AG10803 (cell line): ENCODE data around the gene TNFRSF19.
"Not testable (repeated sequence)": the region's sequence is repeated elsewhere in the genome, so short reads cannot be mapped to it uniquely, and the experiment has no call there.

Experiments used
- DNase-seq: peaks from one replicate; pipeline ENCODE4 v3.0.0; 2010; ENCODE audit warnings: low read depth
- H3K4me3 ChIP-seq: 2 replicates; pipeline ENCODE4 v1.5.1; 2011; ENCODE audit warnings: mild to moderate bottlenecking, low read length, control low read depth
- CTCF ChIP-seq: conservative IDR thresholded peaks from 2 replicates; pipeline ENCODE4 v1.5.1; 2011; ENCODE audit warnings: mild to moderate bottlenecking, low read length, control low read depth, inconsistent platforms

TNFRSF19 gene

GRCh38 chr13:23673867-23674605, 103.8 kb downstream of the TNFRSF19 start:
- H3K4me3 ChIP-seq: no peak overlapping the region
- peak; percentile 25 for DNase-seq
- no peak for TF ChIP-seq CTCF

DNA sequence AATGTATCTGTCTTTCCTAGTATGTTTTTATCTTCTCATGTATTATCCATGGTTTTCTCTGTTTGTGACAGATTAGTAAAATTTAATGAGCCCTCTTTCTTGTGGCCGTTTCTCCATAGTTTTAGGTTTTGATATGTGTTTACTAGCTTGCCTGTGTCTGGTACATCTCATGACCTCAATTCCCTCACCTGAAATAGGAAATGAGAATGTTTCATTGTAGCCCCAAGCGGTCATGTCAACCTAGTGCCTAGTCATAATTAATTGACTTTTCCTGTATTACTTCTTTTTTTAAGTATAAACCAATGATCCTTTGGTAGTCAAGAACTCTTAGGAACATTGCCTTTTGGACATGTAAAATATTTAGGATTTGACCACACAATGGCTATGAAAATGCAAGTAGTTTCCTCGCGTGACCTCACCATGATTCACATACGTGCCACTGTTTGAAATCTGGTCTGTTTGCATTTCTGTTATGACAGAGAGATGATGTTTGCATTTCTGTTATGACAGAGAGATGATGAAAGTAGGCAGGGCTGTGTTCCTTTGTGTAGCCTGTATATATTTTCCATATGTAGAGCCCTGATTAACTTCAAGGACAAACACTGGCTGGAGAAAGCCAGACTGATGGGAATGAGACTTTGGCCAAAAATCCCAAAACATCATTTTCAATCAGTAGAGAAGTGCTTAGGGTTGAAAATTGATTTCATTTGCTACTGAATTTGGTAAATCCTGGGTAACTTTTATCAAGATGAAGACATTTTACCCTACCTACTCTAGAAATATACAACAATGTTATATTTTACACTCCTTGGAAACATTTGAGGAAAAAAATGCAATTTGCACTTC, 104.8 kb downstream of the TNFRSF19 start:
- no peak for TF ChIP-seq CTCF
- H3K4me3 ChIP-seq: no peak overlapping the region
- peak; percentile 71 for DNase-seq

DNA sequence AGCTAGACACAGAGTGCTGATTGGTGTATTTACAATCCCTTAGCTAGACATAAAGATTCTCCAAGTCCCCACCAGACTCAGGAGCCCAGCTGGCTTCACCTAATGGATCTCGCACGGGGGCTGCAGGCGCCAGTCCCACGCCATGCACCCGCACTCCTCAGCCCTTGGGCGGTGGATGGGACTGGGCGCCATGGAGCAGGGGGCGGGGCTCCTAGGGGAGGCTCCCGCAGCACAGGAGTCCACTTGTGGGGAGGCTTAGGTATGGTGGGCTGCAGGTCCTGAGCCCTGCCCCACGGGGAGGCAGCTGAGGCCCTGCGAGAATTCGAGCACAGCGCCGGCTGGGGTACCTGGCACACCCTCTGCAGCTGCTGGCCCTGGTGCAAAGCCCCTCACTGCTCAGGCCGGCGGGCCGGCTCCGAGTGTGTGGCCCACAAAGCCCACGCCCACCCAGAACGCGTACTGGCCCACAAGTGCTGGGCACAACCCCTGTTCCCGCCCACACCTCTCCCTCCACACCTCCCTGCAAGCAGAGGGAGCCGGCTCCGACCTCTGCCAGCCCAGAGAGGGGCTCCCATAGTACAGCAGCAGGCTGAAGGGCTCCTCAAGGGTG, 107.6 kb downstream of the TNFRSF19 start:
- not testable (repeated sequence) for DNase-seq, H3K4me3 ChIP-seq

DNA sequence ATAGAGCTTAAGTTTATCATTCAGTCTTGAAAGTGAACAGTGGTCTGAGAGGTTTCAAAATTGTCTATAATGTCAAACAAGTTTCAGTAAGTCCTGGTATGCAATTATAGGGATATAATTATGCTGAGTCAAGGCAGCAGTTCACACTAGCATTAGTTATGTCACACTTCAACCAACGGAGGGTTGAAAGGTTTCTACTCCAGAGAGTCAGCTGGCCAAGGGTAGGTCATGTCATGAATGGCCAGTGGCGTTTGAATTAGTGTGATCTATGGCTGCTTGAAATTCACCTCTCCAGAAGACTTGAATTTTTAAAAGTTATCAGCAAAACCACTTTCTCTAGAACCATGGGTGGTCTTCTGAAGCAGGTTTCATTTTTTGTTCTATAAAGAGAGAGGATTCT, 108.6 kb downstream of the TNFRSF19 start:
- H3K4me3 ChIP-seq: no peak overlapping the region
- peak; percentile 42 for DNase-seq
- TF ChIP-seq CTCF: no peak

DNA sequence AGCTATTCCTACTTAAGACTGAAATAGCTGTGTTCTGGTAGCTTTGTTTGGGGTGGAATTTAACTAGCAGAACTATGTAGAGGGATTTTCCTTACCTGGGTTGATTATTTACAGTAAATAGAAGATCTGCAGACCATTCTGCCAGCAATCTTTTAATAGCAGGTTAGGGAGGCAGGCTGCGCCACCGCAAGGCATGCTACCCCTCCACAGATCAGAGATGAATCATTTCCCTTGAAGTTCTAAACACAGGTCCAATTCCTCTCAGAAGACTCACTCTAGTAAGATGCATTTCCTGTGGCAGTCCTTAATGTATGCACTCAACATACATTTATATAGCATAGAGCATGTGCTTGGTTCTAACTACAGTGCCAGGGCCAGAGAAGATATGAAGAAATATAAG, 109.0 kb downstream of the TNFRSF19 start:
- DNase-seq: peak; percentile 46
- H3K4me3 ChIP-seq: no peak overlapping the region
- no peak for TF ChIP-seq CTCF

DNA sequence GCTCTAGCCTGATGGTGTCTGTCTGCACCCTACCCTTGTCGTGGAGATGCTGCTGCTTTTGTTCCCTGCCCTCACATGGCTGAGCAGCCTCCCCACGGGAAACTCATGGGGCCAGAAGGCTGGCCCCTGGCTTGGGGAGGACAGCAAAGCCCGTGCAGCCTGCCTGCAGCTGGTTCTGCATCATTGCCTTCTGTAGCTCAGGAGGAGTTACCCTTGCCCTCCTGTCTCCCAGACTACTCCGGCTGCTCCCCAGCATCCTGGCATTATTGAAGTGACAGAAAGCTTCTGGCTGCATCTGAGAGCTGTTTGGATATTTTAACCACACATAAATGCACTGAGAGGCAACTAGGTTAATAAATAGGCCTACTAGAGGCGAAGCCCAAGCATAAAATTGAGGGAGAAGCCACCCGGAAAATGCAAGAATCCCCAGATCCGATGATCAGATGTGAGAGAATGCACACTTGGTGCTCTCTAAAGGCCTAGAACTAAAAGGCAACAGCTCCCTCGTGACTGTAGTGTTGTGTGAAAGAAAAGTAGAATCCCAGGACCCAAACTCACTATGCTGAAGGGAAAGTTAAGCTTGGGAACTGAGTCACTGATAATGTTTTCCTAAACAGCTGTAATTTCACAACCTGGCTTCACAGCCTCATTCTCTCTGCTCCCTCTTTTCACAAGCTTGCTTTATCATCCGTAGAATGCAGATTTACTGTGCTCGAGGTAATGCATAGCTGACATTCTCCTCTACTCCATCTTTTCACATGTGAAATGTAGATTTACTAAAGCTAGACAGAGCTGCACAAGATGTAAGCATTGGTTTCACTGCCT, 110.8 kb downstream of the TNFRSF19 start:
- H3K4me3 ChIP-seq: no peak overlapping the region
- DNase-seq: peak; percentile 60
- TF ChIP-seq CTCF: no peak

- no peak for DNase-seq
- H3K4me3 ChIP-seq: no peak overlapping the region
- TF ChIP-seq CTCF: no peak
These were observed 112.9 kb downstream of the TNFRSF19 start for GRCh38 chr13:23683084-23683483.
